ENCODE measurements around the gene G6PC1. TPM values are rescaled to one million over a fixed set of nuclear protein-coding genes. Genes with fewer than 3 reads are reported as not detected.

The G6PC1 gene
- total RNA-seq, 1 experiment from 2014 or later, result not detected

DNA sequence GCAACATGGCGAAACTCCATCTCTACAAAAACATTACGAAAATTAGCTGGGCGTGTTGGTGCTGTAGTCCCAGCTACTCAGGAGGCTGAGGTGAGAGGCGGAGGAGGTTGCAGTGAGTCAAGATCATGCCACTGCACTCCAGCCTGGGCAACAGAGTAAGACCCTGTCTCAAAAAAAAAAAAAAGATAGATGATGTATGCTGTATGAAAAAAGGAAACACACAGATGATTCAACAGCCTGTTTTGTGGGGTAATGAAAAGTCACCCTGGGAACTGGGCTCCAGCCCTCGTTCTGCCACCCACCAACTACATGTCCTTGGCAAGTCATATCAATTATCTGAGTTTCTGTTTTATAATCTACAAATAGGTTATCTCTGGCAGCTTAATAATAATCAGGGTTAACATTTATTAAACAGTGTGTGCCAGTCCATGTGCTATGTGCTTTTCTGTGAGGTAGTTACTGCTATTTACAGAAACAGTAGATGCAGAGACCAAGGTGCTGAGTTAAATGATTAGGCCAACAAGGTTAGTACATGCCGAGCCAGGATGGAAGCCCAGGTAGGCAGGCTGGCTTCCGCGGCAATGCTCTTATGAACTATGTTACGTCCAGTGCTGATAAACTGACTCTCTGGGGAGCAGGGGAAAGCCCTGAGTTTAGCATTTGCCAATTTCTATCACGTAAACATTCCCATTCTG is 1.1 kb downstream of the G6PC1 start:
- ChIA-PET CTCF (no interaction called here), POLR2A (no interaction called here)

DNA sequence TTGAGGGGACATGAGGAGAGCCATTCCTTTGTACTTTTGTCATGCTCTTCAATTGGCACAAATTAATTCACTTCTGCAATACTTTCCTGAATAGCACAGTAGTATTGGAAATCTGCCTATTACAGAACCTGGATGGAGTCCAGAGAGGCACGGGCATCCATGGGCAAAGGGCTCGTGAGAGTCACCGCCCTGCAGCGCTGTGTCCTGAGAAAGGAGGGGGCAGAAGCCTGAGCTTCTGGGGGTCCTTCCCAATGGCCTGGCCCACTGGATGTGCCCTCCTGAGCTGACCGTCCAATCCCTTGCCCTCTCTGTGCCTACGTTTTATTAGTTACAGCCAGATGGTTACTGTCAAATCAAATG is 3.5 kb downstream of the G6PC1 start:
- Histone ChIP-seq H3K9me3 (no peaks in the 10 kb centered on the region), H3K27me3 (replicated peaks; ENCODE audit: control insufficient read depth, insufficient read depth, low read length) (no peaks in the 10 kb centered on the region), H3K4me1 (no peaks in the 10 kb centered on the region), H3K36me3 (ENCODE audit: control insufficient read depth, insufficient read depth, low read length) (no peaks in the 10 kb centered on the region), H3K4me3 (ENCODE audit: low read depth, low read length) (no peak overlapping the region)
- ChIA-PET POLR2A (no interaction called here), CTCF (no interaction called here)
- TF ChIP-seq, protein P1, sequence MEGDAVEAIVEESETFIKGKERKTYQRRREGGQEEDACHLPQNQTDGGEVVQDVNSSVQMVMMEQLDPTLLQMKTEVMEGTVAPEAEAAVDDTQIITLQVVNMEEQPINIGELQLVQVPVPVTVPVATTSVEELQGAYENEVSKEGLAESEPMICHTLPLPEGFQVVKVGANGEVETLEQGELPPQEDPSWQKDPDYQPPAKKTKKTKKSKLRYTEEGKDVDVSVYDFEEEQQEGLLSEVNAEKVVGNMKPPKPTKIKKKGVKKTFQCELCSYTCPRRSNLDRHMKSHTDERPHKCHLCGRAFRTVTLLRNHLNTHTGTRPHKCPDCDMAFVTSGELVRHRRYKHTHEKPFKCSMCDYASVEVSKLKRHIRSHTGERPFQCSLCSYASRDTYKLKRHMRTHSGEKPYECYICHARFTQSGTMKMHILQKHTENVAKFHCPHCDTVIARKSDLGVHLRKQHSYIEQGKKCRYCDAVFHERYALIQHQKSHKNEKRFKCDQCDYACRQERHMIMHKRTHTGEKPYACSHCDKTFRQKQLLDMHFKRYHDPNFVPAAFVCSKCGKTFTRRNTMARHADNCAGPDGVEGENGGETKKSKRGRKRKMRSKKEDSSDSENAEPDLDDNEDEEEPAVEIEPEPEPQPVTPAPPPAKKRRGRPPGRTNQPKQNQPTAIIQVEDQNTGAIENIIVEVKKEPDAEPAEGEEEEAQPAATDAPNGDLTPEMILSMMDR (IDR thresholded peaks at IDR 0.05; ENCODE audit: insufficient read depth in 1 of 2, low read depth in 1 of 2, low read length in 1 of 2, severe bottlenecking in 1 of 2, unreplicated experiment in 1 of 2), result no peak
- no peak for DNase-seq
- no peaks in the 10 kb centered on the region for H3K36me3 Mint-ChIP-seq (ENCODE audit: insufficient read depth, unreplicated experiment)
- no TSS peak for BruUV-seq (replicated peaks)
- H3K9me3 Mint-ChIP-seq (ENCODE audit: unreplicated experiment), result no peaks in the 10 kb centered on the region
- H3K27me3 Mint-ChIP-seq (ENCODE audit: insufficient read depth, unreplicated experiment), result peaks cover 7% of the 10 kb centered on the region
- peaks cover under 1% of the 10 kb centered on the region for H3K4me1 Mint-ChIP-seq (ENCODE audit: low read depth, unreplicated experiment)
- intact Hi-C loops (cut with micrococcal nuclease; ENCODE audit: unreplicated experiment), result no loop called here
- no peak overlapping the region for H3K4me3 Mint-ChIP-seq (ENCODE audit: unreplicated experiment)
- H3K27ac Mint-ChIP-seq (ENCODE audit: unreplicated experiment), result no peak overlapping the region

More for the DNA sequence above, 1.1 kb downstream of the G6PC1 start:
- intact Hi-C loops (cut with micrococcal nuclease; ENCODE audit: unreplicated experiment), result no loop called here
- TF ChIP-seq, protein P1 (IDR thresholded peaks at IDR 0.05; ENCODE audit: insufficient read depth in 1 of 2, low read depth in 1 of 2, low read length in 1 of 2, severe bottlenecking in 1 of 2, unreplicated experiment in 1 of 2), result no peak
- no peaks in the 10 kb centered on the region for H3K36me3 Mint-ChIP-seq (ENCODE audit: insufficient read depth, unreplicated experiment)
- Histone ChIP-seq H3K36me3 (ENCODE audit: control insufficient read depth, insufficient read depth, low read length) (no peaks in the 10 kb centered on the region), H3K9me3 (no peaks in the 10 kb centered on the region), H3K4me1 (no peaks in the 10 kb centered on the region), H3K4me3 (ENCODE audit: low read depth, low read length) (no peak overlapping the region), H3K27me3 (replicated peaks; ENCODE audit: control insufficient read depth, insufficient read depth, low read length) (no peaks in the 10 kb centered on the region)
- H3K9me3 Mint-ChIP-seq (ENCODE audit: unreplicated experiment), result no peaks in the 10 kb centered on the region
- no peak overlapping the region for H3K4me3 Mint-ChIP-seq (ENCODE audit: unreplicated experiment)
- H3K4me1 Mint-ChIP-seq (ENCODE audit: low read depth, unreplicated experiment), result no peaks in the 10 kb centered on the region
- DNase-seq, result no peak
- H3K27ac Mint-ChIP-seq (ENCODE audit: unreplicated experiment), result no peak overlapping the region
- peaks cover 5% of the 10 kb centered on the region for H3K27me3 Mint-ChIP-seq (ENCODE audit: insufficient read depth, unreplicated experiment)
- BruUV-seq (replicated peaks), result no TSS peak

DNA sequence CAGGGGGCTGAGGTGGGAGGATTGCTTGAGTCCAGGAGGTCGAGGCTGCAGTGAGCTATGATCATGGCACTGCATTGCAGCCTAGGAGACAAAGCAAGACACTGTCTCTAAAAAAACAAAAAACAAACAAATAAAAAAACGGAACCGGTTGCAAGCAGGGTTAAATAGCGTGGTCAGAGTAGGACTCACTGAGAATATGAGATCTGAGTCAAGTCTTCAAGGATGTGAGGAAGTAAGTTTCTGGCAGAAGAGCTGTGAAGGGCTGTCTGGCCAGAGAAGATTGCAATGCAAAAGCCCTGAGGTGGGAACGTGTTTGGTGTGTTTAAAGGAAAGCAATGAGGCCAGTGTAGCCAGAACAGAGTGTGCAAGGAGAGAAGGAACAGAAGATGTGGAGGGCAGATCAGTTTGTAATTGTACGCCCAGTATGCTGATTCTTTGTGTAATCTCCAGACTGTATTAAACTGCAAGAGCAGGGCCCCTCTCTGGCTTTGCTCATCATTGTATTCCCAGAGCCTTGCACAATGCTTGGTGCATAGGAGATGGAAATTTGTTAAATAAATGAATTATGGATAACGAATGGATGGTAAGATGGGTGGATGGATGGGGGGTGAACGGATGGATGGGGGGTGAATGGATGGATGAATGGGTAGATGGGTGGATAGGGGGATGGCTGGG is 6.3 kb downstream of the G6PC1 start:
- BruUV-seq (replicated peaks), result no TSS peak
- Mint-ChIP-seq H3K4me1 (ENCODE audit: low read depth, unreplicated experiment) (peaks cover 6% of the 10 kb centered on the region), H3K27ac (ENCODE audit: unreplicated experiment) (no peak overlapping the region), H3K27me3 (ENCODE audit: insufficient read depth, unreplicated experiment) (peaks cover 6% of the 10 kb centered on the region), H3K9me3 (ENCODE audit: unreplicated experiment) (no peaks in the 10 kb centered on the region), H3K36me3 (ENCODE audit: insufficient read depth, unreplicated experiment) (no peaks in the 10 kb centered on the region), H3K4me3 (ENCODE audit: unreplicated experiment) (no peak overlapping the region)
- ChIA-PET POLR2A (no interaction called here), CTCF (interaction anchor here (1.2 kb wide), 1 partner anchor 22 kb away, joined by 4 read pairs; no protein-coding TSS in a partner anchor)
- no peaks in the 10 kb centered on the region for H3K4me1 ChIP-seq
- H3K27me3 ChIP-seq (replicated peaks; ENCODE audit: control insufficient read depth, insufficient read depth, low read length), result no peaks in the 10 kb centered on the region
- H3K36me3 ChIP-seq (ENCODE audit: control insufficient read depth, insufficient read depth, low read length), result no peaks in the 10 kb centered on the region
- no peak overlapping the region for H3K4me3 ChIP-seq (ENCODE audit: low read depth, low read length)
- TF ChIP-seq, protein P1 (IDR thresholded peaks at IDR 0.05; ENCODE audit: insufficient read depth in 1 of 2, low read depth in 1 of 2, low read length in 1 of 2, severe bottlenecking in 1 of 2, unreplicated experiment in 1 of 2), result no peak
- DNase-seq, result no peak
- H3K9me3 ChIP-seq, result no peaks in the 10 kb centered on the region
- intact Hi-C loops (cut with micrococcal nuclease; ENCODE audit: unreplicated experiment), result no loop called here
